Measurements from ENCODE around the gene GIPC2. TPM values are rescaled to one million over a fixed set of nuclear protein-coding genes. Genes with fewer than 3 reads are reported as not detected.

GIPC2 gene
- polyA plus RNA-seq, 2 of the 4 experiments (the other 2 are of a cell fraction), result 0.06 TPM; not detected in 1

- no peak for FAIRE-seq
- no peak for ATAC-seq
- CTCF ChIA-PET, result no interaction called here
These were observed 122.5 kb downstream of the GIPC2 start for GRCh38 chr1:78168306-78168705.

GRCh38 chr1:78170859-78171258 lies 125.1 kb downstream of the GIPC2 start:
- Histone ChIP-seq H3K4me3 (no peak overlapping the region), H3K27ac (no peak overlapping the region), H3K4me2 (no peak overlapping the region), H3K9me3 (no peaks in the 10 kb centered on the region), H3K4me1 (no peaks in the 10 kb centered on the region)
- 14% methylated on average over 2 of the region's 2 CpGs for WGBS (ENCODE audit: missing lambda C conversion rate)
- CTCF ChIA-PET, result no interaction called here
- ATAC-seq (no peak), DNase-seq (ENCODE audit: low read depth in 1 of 2, low spot score in 1 of 2) (no peak), FAIRE-seq (no peak)
- no peak for TF ChIP-seq RAD21 (conservative IDR thresholded peaks at IDR 0.05 in 1 of 2, IDR thresholded peaks at IDR 0.05 in 1 of 2)
- TF ChIP-seq HMGXB4 (CRISPR knock-in tag; IDR thresholded peaks at IDR 0.05; ENCODE audit: borderline replicate concordance), result no peak
- TF ChIP-seq HOXA7 (CRISPR knock-in tag; IDR thresholded peaks at IDR 0.05), result no peak
- no peak for TF ChIP-seq BCL3 (IDR thresholded peaks at IDR 0.05)
- TF ChIP-seq, protein P1, sequence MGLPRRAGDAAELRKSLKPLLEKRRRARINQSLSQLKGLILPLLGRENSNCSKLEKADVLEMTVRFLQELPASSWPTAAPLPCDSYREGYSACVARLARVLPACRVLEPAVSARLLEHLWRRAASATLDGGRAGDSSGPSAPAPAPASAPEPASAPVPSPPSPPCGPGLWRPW (IDR thresholded peaks at IDR 0.05), result no peak
- TF ChIP-seq GATA3 (IDR thresholded peaks at IDR 0.05; ENCODE audit: borderline replicate concordance), result no peak
- no peak for TF ChIP-seq ZNF302 (CRISPR knock-in tag; IDR thresholded peaks at IDR 0.05)
- no peak for TF ChIP-seq PHF8 (IDR thresholded peaks at IDR 0.05; ENCODE audit: borderline replicate concordance, low read depth)
- TF ChIP-seq EP300 (IDR thresholded peaks at IDR 0.05), result no peak
- TF ChIP-seq FOSL2 (IDR thresholded peaks at IDR 0.05), result no peak
- no peak for TF ChIP-seq FOSL2 (CRISPR knock-in tag; IDR thresholded peaks at IDR 0.05)
- no peak for TF ChIP-seq REST (IDR thresholded peaks at IDR 0.05)
- TF ChIP-seq CEBPB (IDR thresholded peaks at IDR 0.05), result no peak
- no peak for TF ChIP-seq EHF (CRISPR knock-in tag; IDR thresholded peaks at IDR 0.05)
- POLR2A ChIA-PET, result no interaction called here

More at GRCh38 chr1:78168306-78168705, 122.5 kb downstream of the GIPC2 start:
- no peak for DNase-seq (ENCODE audit: low read depth in 1 of 2, low spot score in 1 of 2)
- Histone ChIP-seq H3K4me3 (no peak overlapping the region), H3K9me3 (no peaks in the 10 kb centered on the region), H3K27ac (no peak overlapping the region), H3K4me2 (no peak overlapping the region), H3K4me1 (no peaks in the 10 kb centered on the region)
- POLR2A ChIA-PET, result no interaction called here
- TF ChIP-seq, protein P2, sequence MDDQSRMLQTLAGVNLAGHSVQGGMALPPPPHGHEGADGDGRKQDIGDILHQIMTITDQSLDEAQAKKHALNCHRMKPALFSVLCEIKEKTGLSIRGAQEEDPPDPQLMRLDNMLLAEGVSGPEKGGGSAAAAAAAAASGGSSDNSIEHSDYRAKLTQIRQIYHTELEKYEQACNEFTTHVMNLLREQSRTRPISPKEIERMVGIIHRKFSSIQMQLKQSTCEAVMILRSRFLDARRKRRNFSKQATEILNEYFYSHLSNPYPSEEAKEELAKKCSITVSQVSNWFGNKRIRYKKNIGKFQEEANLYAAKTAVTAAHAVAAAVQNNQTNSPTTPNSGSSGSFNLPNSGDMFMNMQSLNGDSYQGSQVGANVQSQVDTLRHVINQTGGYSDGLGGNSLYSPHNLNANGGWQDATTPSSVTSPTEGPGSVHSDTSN (IDR thresholded peaks at IDR 0.05), result no peak
- TF ChIP-seq CEBPB (IDR thresholded peaks at IDR 0.05) (no peak), USF2 (IDR thresholded peaks at IDR 0.05) (no peak)
